ENCODE results near the gene MAML2. TPM values are rescaled to one million over a fixed set of nuclear protein-coding genes. Genes with fewer than 3 reads are reported as not detected.

The MAML2 gene
- total RNA-seq, 1 donor from 2014 or later = 15.6 TPM

DNA sequence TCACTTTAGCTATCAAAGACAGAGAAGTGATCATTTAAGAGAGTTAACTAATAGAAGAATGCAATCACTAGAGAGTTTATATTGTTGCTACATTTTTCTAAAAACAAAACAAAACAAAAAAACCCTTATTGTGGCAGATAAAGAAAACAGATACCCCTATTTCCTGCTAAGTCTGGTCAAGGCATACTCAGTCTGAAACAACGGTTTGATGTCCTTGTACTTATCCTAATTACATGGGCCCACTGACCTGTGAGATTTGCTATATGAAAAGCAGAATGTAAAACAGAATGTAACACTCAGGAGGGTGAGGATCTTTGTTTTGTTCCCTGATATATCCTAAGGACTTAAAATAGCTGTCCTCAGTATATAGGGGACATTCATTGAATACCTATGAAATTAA lies 24.6 kb downstream of the MAML2 start:
- DNase-seq = no peak

DNA sequence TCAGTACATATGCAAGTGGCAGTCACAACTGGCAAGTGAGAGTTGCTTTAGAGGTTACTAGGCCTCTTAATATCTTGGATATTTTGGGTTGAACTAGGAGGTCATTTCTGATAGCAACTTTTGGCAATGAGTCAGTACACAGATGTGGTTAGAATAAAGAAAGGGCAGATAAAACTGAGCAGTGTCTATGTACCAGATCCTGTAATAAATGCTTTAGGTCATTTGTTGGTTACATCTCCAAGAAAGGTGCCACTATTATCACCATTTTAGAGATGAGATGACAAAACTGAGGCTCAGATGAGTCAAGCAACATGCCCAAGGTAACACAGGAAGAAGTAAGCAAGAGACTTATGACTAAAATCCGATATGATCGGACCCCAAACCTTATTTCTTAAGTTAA lies 25.0 kb downstream of the MAML2 start:
- no peak for DNase-seq

DNA sequence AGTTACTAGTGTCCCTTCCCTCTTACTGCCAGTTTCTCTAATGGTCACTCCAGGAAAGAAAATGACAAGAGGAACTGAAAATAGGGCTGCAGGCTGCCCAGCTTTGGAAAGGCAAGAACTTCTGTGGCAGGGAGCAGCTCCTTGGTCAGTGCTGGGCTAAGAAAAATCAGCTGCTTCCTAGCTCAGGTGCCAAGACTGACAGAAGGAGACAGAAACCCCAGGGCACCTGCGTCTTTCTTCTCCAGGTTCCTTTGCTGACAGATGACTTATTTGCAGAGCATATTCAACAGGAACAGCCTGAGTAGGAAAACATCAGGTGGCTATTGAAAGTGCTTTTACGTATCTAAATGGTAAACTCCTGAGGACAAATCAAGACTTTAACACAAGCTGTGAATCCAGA lies 25.4 kb downstream of the MAML2 start:
- no peak for DNase-seq

DNA sequence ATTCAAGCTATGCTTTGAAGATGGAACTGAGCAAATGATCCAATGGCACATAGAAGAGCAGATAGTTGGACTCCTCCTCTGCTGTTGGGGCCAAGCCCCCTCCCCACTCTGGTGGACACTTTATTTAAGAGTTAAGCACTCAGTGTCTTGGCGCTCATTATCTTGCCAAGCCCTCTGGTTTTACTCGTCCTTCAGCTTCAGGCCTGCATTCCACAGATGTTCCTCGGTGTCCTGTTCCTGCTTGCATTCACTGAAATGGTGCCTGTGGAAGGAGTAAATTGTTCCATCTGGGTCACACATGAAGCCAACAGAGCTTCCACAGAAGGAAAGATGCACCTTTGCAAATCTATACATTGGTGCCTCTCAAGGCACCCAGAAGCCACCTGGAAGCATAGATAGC lies 26.1 kb downstream of the MAML2 start:
- DNase-seq = no peak

DNA sequence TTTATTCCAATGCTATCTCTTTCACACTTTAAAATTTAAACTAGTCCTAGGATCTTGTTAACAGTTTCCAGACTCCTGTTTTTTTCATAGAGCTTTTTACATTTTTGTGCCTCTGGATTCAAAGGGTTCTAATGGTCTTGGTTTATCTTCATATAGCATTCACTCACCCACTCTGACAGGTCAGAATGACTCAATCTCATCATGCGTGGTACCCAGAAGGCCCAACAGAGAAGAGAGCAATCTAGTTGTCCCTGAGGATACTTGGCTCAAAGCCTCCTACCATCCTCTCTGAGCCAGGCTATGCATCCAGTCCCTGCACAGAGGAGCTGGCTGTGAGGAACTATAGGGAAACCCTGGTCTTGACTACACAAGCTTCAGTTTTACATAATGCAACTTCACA lies 27.5 kb downstream of the MAML2 start:
- DNase-seq = no peak

DNA sequence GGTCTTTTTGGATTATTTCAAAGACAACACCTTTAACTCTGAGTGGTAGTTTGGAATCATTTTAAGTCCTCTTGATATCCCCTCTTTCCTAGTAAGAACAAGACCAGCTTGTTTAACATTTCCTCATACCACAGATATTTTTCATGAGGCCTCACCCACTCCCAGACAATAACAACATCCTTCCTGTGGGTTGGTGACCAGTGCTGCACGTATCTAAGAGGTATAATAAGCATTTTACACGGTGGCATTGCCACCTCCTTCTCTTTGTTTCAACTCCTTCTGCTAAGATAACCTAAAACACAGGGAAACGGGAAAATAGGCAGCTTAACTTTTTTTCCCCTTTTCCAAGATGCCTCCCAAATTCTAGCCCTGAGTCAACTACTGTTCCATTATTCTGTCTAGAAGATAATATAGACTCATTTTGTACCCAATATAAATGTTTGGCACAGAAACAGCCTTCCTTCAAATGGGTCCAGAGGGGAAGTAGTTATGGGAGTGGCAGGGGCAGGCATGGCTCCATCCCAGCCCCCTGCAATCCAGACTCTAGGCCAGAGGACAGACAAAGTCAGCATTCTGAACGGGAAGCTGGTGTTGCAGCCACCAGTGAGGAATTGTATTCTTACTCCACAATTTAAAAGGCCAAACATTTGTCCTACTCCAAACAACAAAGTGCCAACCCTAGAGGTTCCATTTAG lies 28.5 kb downstream of the MAML2 start:
- DNase-seq = no peak

DNA sequence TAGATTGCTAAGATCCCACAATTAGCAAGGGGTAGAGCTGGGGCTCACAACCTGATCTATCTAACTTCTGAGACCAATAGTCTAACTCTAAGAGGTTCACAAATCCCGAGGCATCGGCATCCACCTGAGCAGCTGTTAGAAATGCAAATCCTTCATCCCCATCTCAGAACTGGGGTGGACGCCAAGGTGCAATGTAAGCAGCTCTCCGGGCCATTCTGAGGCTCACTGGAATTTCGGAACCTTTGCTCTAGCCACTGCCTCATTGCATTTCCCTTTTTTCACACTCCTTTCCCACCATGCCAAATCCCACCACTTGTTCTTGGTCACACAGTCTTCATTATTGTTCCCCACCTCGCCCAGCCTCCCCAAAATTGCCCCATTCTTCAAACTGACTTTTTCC lies 29.8 kb downstream of the MAML2 start:
- DNase-seq = no peak

DNA sequence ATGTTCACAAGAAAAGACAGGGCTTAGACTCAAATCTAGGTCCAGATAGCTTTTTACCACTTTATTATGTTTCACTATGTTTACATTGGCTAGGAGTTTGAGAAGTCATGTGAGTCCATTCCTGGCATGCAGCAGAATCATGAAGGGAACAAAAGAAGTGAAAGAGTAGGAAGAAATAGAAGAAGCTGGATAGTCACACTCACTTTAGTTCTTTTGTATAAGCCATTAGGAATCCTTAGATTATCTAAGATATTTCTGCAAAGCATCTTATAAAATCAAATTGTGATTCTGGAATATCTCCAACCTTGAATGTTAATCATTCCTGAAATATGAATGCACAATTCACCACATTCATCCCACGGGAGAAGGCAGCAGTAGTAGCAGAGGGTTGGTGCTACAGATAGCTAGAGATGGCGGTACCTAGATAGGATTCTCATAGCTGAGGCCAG lies 31.9 kb downstream of the MAML2 start:
- DNase-seq = no peak

DNA sequence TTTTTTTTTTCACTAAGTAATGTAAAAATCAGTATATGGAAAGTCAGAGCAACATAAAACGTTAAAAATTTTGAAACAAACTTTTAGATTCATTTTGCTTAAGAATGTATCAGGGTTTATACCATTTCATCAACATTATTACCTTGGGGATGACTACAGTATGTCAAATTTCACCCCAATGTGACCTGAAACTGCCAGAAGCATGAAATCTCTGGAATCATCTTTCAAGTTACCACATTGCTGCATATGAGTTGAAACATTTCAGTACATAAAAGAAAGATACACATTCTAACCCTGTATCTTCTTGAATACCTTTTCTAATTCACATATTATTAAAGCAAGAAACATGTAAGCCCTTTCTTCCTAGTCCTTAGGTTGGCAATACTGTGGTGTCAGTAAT lies 32.8 kb downstream of the MAML2 start:
- DNase-seq = no peak

DNA sequence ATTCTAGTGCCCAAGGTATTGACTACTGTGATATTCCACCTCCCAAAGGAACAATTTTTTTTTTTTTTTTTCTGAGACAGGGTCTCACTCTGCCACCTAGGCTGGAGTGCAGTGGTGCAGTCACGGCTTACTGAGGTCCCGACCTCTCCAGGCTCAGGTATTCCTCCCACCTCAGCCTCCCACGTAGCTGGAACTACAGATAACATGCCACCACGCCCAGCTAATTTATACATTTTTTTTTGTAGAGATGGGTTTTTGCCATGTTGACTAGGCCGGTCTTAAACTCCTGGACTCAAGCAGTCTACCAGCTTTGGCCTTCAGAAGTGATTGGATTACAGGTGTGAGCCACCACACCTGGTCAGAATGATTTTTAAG lies 33.4 kb downstream of the MAML2 start:
- DNase-seq = no peak

DNA sequence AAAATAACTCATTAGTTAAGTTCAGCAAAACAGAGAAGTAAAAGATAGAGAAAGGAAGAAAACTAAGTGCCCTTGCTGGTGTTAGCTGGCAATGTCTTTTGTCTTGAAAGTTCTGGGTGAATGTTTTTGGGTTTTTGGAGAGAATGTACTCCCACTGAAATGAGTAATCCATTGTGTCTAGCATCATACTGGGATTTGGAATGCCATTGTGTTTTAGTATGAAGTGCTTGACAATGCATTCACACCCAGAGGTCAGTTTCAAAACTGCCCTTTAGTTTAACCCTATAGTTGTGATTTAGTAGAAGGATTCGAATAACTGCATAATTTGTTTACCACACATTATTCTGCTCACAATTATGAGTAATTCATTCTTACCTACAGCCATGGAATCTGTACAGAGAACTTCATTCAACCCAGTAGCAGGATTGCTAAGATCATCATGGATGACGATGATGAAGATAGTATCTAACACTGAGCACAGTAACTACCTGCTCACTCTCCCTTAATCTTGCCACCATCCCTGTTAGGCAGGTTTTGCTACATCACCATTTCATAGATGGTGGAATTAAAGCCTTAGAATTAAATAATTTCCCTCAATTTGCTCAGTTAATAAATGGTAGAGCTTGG lies 33.9 kb downstream of the MAML2 start:
- no peak for DNase-seq

DNA sequence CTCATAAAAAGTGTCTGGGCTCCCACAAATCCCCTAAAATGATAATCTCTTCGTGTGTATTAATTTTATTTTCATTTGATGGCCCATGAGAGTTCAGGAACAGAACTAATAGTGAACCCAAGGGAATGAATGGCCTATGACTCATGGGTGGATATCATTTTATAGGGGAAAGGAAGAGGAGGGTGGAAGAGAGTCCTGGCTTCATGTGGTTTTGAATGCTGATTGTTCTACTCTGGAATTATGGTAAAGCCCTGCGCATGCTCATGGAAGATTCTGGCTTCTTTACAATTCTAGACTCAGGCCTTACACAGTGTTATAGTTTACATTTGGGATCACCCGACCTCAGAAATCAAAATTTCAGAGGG lies 35.2 kb downstream of the MAML2 start:
- peak; percentile 72 for DNase-seq

DNA sequence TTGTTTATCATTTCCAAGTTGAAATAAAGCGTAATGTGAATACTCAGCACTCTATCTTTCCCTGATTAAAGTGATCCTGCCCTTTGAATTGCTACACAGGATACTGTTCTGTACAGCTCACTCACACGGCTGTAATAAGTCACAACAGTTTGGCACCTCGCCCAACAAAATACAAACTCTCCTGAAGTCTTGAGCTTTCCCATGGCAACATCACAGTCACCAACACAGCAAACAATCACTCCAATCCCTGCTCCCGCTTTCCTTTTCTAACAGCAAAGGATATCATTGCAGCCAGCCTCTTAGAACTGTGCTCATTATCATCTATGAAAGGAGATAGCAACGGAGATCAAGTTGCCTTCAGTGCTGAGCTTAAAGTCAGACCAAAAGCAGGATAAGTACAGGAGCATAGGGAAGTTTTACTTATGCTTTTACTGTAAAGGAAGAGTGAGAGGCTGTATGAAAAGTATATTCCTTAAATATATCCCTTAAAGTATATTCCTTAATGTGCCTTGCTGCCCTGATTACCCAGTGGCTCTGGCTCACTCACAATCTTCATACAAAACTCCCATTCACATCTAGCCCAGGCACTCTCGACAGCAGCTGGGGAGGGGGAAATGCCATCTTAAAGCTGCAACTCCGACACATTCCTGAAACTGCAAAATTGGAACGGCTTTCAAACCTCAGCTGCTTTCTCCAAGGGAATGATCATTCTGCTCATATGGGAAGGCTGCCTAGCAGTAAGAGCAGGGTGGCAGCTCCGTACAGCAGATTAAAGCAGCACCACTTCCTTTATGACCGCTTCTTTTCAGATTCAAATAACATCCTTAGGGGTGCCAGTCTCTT lies 35.8 kb downstream of the MAML2 start:
- DNase-seq = peak; percentile 93

DNA sequence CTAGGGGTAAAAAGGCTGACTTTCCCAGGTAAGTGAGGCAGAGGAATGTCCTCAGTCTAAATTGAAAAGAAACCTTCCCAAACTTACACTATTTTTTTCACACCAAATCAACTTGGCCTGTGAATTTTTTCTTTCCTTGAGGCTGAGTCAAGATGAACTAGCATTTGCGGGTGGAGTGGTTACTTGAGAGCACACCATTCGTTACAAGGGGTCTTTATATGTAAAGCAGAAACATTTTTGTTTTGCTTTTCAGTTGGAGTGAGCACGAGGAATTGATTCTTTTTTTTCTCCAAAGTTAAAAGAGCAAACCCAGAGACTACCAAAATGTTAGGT lies 36.4 kb downstream of the MAML2 start:
- DNase-seq = no peak

DNA sequence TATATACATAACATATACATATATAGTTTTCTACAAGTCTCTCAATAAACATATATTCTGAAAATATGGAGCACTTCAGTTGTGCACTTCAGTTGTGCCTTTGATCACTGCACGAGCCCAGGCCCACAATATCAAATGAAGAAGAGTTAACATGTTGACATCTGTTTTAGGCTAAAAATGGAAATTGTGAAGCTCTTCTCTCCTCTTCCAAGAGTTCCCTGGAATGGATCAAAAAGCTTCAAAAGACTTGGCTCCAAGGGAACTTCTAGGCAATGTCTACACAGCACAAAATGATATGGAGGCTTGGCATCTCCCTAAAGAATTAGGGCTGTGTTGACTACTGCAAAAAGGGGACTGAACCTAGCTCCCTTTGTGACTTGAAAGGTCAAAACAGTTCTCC lies 36.9 kb downstream of the MAML2 start:
- DNase-seq = no peak

DNA sequence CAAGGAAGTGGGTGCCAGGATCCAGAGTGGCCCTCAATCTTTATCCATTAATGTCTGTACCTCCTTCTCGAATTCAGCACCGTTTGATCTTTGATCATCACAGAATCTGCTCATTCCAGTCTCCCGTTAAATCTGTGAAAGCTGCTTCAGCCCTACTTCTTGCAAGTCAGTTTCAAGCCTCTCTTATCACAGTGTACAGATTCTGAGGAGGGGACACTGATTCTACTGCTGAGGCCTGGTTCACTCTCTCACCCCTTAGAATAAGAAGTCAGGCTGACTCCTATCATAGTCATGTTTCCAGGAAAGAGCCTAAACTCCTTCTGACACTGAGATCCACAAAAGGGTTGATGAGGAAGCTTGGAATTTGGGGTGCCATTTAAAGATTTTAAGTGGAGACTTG lies 39.0 kb downstream of the MAML2 start:
- DNase-seq = no peak

DNA sequence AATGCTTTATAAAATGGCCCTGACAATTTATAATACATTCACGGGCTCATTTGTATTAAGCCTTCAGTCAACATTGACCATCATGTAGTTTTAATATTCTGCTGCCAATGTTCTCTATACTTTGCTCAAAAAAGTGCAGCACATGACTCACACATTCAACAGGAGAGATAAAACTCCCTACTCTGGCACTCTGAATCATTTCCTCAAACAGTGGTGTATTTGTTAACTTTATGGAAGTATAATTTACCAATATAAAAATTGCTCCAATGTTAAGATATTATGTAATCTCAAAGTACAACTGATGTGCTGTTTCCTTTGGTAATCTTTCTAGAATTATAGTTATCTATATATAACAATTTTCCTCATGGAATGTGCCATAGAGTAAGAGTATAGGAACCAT lies 39.9 kb downstream of the MAML2 start:
- DNase-seq = peak; percentile 23

DNA sequence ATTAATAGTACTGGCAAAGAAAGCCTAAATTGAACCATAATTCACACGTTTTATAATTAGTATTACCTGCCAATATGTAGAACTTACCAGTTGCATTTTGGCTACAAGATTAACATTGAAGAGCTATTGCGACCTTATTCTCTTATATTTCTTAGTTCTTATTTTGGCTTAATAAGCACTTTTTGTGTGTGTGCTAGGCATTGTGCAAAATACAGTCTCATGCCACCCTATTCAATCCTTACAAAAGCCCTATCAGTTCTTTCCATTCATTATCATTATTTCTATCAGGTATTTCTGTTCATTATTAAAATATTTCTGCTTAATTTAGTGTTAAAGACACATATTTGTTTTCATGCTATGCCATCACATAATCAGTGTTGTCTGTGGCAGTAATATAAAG lies 41.2 kb downstream of the MAML2 start:
- no peak for DNase-seq

DNA sequence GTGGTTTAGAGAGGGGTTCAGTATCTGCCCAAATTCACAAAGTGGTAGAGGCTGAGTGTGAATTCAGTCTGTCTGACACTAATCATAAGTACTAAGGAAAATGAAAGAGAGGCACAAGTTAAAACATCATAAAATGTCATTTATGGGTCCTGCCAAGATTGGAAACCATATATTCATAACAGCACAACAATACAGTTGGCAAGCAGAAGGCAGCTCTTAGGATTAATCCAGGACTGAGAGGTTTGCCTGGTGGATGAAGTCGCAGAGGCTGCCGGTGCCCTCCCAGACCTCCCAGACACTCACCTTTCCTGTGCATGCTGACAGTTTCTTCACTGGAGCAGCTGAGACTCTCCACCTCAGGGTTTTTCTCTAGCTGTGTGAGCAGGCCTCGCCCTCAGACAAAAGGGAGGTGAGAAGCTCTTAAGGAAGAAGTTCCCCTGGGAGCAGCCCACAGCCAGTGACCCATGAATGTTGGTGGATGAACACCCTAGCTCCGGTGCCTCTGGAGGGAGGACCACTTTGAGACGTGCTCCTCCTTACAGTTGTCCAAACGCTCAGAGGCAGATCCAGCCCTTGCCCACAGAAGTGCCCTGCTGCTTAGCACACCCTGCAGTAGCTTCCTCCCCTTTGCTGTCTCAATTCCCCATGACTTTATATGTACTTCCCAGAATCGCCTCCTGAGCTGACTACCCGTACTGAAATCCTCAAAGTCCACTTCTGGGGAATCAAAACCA lies 43.7 kb downstream of the MAML2 start:
- no peak for DNase-seq

DNA sequence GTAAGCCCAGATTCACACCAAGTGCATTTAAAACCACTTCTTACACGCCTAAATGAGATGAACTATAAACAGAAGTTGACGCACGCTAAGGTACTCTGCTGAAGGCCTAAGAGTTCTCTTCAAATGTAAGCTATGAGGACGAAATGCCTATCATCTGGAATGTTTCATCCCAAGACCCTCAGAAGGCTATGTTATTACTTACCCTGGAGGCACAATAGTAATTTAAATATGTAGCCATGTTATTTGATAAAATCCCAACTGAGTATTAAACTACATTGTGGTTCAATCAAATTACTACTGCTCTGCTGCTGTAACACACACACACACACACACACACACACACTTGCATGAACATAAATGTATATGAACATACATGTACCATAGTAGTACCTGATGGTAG lies 47.6 kb downstream of the MAML2 start:
- DNase-seq = no peak

DNA sequence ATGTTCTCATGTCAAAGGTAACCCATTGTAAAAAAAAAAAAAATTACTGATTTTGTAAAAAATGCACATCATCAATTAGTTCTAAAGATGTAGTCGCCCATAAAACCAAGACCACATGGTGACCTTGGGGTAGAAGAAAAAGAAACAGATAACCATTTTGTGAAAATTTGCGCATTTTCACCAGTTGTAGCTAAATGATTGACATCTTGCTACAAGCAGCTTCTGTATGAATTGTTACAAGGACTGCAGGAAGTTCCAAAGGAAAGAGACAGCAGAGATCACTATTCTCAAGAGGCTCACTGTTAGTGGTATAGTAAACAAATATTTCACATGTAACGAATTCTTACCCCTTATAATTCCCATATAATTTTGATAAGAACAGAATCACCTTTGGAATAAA lies 48.7 kb downstream of the MAML2 start:
- DNase-seq = peak; percentile 26

DNA sequence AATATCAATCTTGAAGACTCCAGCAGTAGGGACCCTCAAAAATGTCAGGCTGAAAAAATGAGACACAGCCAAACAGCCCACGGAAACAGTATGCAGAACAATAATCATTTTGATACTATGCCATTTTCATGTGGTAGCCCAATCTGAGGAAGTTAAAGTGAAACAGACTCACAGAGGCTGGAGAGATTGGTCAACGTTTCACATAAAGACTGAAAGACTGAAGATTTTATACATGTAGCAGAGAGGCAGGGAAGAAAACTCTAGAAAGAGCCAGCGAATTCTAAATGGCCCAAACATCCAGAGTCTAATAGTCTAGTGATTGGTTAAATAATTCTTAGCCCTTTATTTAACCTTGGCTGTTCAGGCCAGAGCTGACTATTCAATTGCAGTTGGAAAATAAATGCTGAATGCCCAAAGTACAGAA lies 49.4 kb downstream of the MAML2 start:
- DNase-seq = no peak

DNA sequence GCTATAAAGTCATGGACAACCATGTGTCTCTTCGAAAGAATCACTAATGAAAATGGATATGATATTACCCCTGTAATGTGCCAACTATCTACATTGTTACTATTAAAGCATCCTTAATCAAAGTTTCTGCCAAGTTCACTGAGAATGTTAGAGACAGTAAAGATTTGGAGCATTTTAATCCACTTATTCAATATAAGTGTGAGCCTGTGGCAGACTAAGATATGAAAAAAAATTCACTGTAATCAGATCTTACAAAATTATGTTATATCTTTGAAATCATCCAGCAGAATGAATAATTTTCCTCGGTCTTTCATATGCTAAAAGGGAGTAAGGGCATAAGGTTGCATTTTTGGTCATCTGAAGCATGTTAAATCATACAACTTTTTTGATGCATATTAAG lies 49.9 kb downstream of the MAML2 start:
- no peak for DNase-seq
